BLaER1 treated with 17β-estradiol and CSF1 and Interleukin-3, amounts not matched to agents 10 nM and 100 nM (cell line): ENCODE data around the gene POU2F3.

Experiments
- H3K27ac ChIP-seq, 11 experiments: shearing (Covaris generic); formaldehyde crosslinking; 2 replicates each; pipeline ENCODE4 v1.8.1; 2022
- H3K27me3 ChIP-seq, 11 experiments: shearing (Covaris generic); formaldehyde crosslinking; 2 replicates each; pipeline ENCODE4 v1.8.1; 2022
- H3K36me3 ChIP-seq, 11 experiments: shearing (Covaris generic); formaldehyde crosslinking; 2 replicates each; pipeline ENCODE4 v1.8.1; 2022
- H3K4me1 ChIP-seq, 10 experiments: shearing (Covaris generic); formaldehyde crosslinking; 2 replicates each; pipeline ENCODE4 v1.8.1; 2022
- H3K4me2 ChIP-seq, 11 experiments: shearing (Covaris generic); formaldehyde crosslinking; 2 replicates each; pipeline ENCODE4 v1.8.1; 2022
- H3K4me3 ChIP-seq, 10 experiments: shearing (Covaris generic); formaldehyde crosslinking; 2 replicates each; pipeline ENCODE4 v1.8.1; 2022
- H3K9ac ChIP-seq, 11 experiments: shearing (Covaris generic); formaldehyde crosslinking; 2 replicates each; pipeline ENCODE4 v1.8.1; 2022
- H3K9me3 ChIP-seq, 11 experiments: shearing (Covaris generic); formaldehyde crosslinking; replicated peaks in 1 of 11; 2 replicates each; pipeline ENCODE4 v1.8.1; 2022
- H4K20me1 ChIP-seq, 11 experiments: shearing (Covaris generic); formaldehyde crosslinking; 2 replicates each; pipeline ENCODE4 v1.8.1; 2022
- Cebpa-rat ChIP-seq, 11 experiments: shearing (Covaris generic); IDR thresholded peaks; 2 replicates each; pipeline ENCODE4 v1.8.1; 2022

POU2F3 gene

GRCh38 chr11:120317689-120318480 lies 77.9 kb downstream of the POU2F3 start:
- no peak overlapping the region for H3K4me3 ChIP-seq
- H3K9me3 ChIP-seq = no peaks in the 10 kb centered on the region
- H3K4me2 ChIP-seq = peak overlapping the region in 7 of 11 experiments; percentile 18 to 75 (median 65); a peak in 10 of 22 replicates
- H3K36me3 ChIP-seq = no peaks in the 10 kb centered on the region
- H3K27me3 ChIP-seq = 0 out of 22 replicates have a peak, but pooled peaks cover 0 to 8% (median 0%) of the 10 kb centered on the region in 11 experiments
- no peaks in the 10 kb centered on the region for H4K20me1 ChIP-seq
- peaks cover 0 to 19% (median 10%) of the 10 kb centered on the region in 10 experiments; a peak in 15 of 20 replicates for H3K4me1 ChIP-seq
- H3K9ac ChIP-seq = no peak overlapping the region
- H3K27ac ChIP-seq = no peak overlapping the region
- no peak for TF ChIP-seq Cebpa-rat (IDR thresholded peaks at IDR 0.05)

- no peak for TF ChIP-seq Cebpa-rat (IDR thresholded peaks at IDR 0.05)
- Histone ChIP-seq H3K4me1 (peaks cover 0 to 19% (median 10%) of the 10 kb centered on the region in 10 experiments; a peak in 15 of 20 replicates), H3K9me3 (no peaks in the 10 kb centered on the region)
Measured at GRCh38 chr11:120318906-120319305, 79.0 kb downstream of the POU2F3 start.

GRCh38 chr11:120324932-120325810 lies 85.2 kb downstream of the POU2F3 start, which contains the start of gene TLCD5:
Gene TLCD5, plus strand, starts transcription at chr11:120325299. Its CDS starts 2,143 bp downstream, at chr11:120327442.
- H3K27me3 ChIP-seq = peaks cover 0 to 21% (median 0%) of the 10 kb centered on the region in 11 experiments; a peak in 4 of 22 replicates
- no peak for TF ChIP-seq Cebpa-rat (IDR thresholded peaks at IDR 0.05)
- H3K36me3 ChIP-seq = peaks cover 4 to 22% (median 7%) of the 10 kb centered on the region in 11 experiments; a peak in 21 of 22 replicates
- H3K9me3 ChIP-seq = no peaks in the 10 kb centered on the region
- H3K4me3 ChIP-seq = peak within 1 kb of the TSS; percentile 70 to 92 (median 84)
- H4K20me1 ChIP-seq = peaks cover 0 to 10% (median 5%) of the 10 kb centered on the region in 11 experiments; a peak in 9 of 22 replicates
- peaks cover 23 to 53% (median 33%) of the 10 kb centered on the region in 10 experiments for H3K4me1 ChIP-seq
- peak within 1 kb of the TSS; percentile 86 to 95 (median 88) for H3K9ac ChIP-seq
- H3K4me2 ChIP-seq = peak within 1 kb of the TSS; percentile 87 to 95 (median 90)
- H3K27ac ChIP-seq = peak within 1 kb of the TSS; percentile 66 to 92 (median 89)

More at GRCh38 chr11:120318906-120319305, 79.0 kb downstream of the POU2F3 start:
- no peak overlapping the region for H3K4me2 ChIP-seq
- H3K4me3 ChIP-seq = no peak overlapping the region
- no peak overlapping the region for H3K9ac ChIP-seq
- H4K20me1 ChIP-seq = no peaks in the 10 kb centered on the region
- peaks cover 0 to 10% (median 0%) of the 10 kb centered on the region in 11 experiments; a peak in 1 of 22 replicates for H3K27me3 ChIP-seq
- H3K36me3 ChIP-seq = no peaks in the 10 kb centered on the region
- H3K27ac ChIP-seq = no peak overlapping the region

GRCh38 chr11:120326228-120326627 lies 86.3 kb downstream of the POU2F3 start:
- Histone ChIP-seq H3K4me2 (peak overlapping the region; percentile 87 to 95 (median 90)), H3K9me3 (no peaks in the 10 kb centered on the region), H3K9ac (peak overlapping the region; percentile 86 to 95 (median 88); a peak in 21 of 22 replicates), H3K27me3 (peaks cover 0 to 27% (median 0%) of the 10 kb centered on the region in 11 experiments; a peak in 4 of 22 replicates), H3K4me3 (peak overlapping the region; percentile 70 to 92 (median 84)), H3K36me3 (peaks cover 10 to 33% (median 18%) of the 10 kb centered on the region in 11 experiments), H4K20me1 (peaks cover 0 to 18% (median 7%) of the 10 kb centered on the region in 11 experiments; a peak in 10 of 22 replicates), H3K27ac (peak overlapping the region in 10 of 11 experiments; percentile 83 to 92 (median 90); a peak in 19 of 22 replicates), H3K4me1 (peaks cover 23 to 56% (median 34%) of the 10 kb centered on the region in 10 experiments)
- TF ChIP-seq Cebpa-rat (IDR thresholded peaks at IDR 0.05) = 0 out of 22 replicates have a peak, but pooled peaks of 1 of the 11 experiments have one; percentile 7

GRCh38 chr11:120326845-120327281 lies 86.9 kb downstream of the POU2F3 start:
- peak overlapping the region in 8 of 11 experiments; percentile 22 to 95 (median 89); a peak in 12 of 22 replicates for H3K9ac ChIP-seq
- peak overlapping the region in 10 of 11 experiments; percentile 83 to 92 (median 90); a peak in 19 of 22 replicates for H3K27ac ChIP-seq
- no peak for TF ChIP-seq Cebpa-rat (IDR thresholded peaks at IDR 0.05)
- peak overlapping the region; percentile 87 to 95 (median 90) for H3K4me2 ChIP-seq
- H3K27me3 ChIP-seq = peaks cover 0 to 33% (median 0%) of the 10 kb centered on the region in 11 experiments; a peak in 4 of 22 replicates
- peaks cover 10 to 39% (median 20%) of the 10 kb centered on the region in 11 experiments for H3K36me3 ChIP-seq
- H4K20me1 ChIP-seq = peaks cover 0 to 20% (median 7%) of the 10 kb centered on the region in 11 experiments; a peak in 10 of 22 replicates
- peaks cover 23 to 57% (median 35%) of the 10 kb centered on the region in 10 experiments for H3K4me1 ChIP-seq
- H3K9me3 ChIP-seq = no peaks in the 10 kb centered on the region
- H3K4me3 ChIP-seq = peak overlapping the region in 6 of 10 experiments; percentile 78 to 92 (median 86); a peak in 10 of 20 replicates

GRCh38 chr11:120327311-120327710 lies 87.4 kb downstream of the POU2F3 start:
- peak overlapping the region in 5 of 11 experiments; percentile 86 to 95 (median 91); a peak in 8 of 22 replicates for H3K9ac ChIP-seq
- H3K4me3 ChIP-seq = peak overlapping the region in 4 of 10 experiments; percentile 11 to 92 (median 86); a peak in 6 of 20 replicates
- H3K27ac ChIP-seq = peak overlapping the region in 8 of 11 experiments; percentile 88 to 92 (median 91); a peak in 16 of 22 replicates
- H3K4me1 ChIP-seq = peaks cover 23 to 58% (median 35%) of the 10 kb centered on the region in 10 experiments
- no peak for TF ChIP-seq Cebpa-rat (IDR thresholded peaks at IDR 0.05)
- H4K20me1 ChIP-seq = peaks cover 0 to 20% (median 7%) of the 10 kb centered on the region in 11 experiments; a peak in 10 of 22 replicates
- no peaks in the 10 kb centered on the region for H3K9me3 ChIP-seq
- peak overlapping the region; percentile 87 to 95 (median 90) for H3K4me2 ChIP-seq
- peaks cover 0 to 33% (median 0%) of the 10 kb centered on the region in 11 experiments; a peak in 4 of 22 replicates for H3K27me3 ChIP-seq
- H3K36me3 ChIP-seq = peaks cover 10 to 44% (median 20%) of the 10 kb centered on the region in 11 experiments

- H3K9me3 ChIP-seq = no peaks in the 10 kb centered on the region
- TF ChIP-seq Cebpa-rat (IDR thresholded peaks at IDR 0.05) = no peak
- peaks cover 0 to 25% (median 0%) of the 10 kb centered on the region in 11 experiments; a peak in 4 of 22 replicates for H3K27me3 ChIP-seq
- H3K4me2 ChIP-seq = no peak overlapping the region
- H3K4me1 ChIP-seq = peaks cover 23 to 57% (median 35%) of the 10 kb centered on the region in 10 experiments
- H3K27ac ChIP-seq = no peak overlapping the region
- peaks cover 10 to 45% (median 20%) of the 10 kb centered on the region in 11 experiments for H3K36me3 ChIP-seq
- H3K4me3 ChIP-seq = no peak overlapping the region
- H4K20me1 ChIP-seq = peaks cover 0 to 20% (median 7%) of the 10 kb centered on the region in 11 experiments; a peak in 10 of 22 replicates
- H3K9ac ChIP-seq = no peak overlapping the region
Measured at GRCh38 chr11:120329556-120329955, 89.6 kb downstream of the POU2F3 start.
